ENCODE data around the gene LMNA. TPM values are rescaled to one million over a fixed set of nuclear protein-coding genes. Genes with fewer than 3 reads are reported as not detected.
"Not testable (repeated sequence)": the region's sequence is repeated elsewhere in the genome, so short reads cannot be mapped to it uniquely, and the experiment has no call there.

LMNA gene
- polyA plus RNA-seq (2013, experiment 1 of 2; ENCODE audit: insufficient read length), result 803 TPM
- 719 TPM for polyA plus RNA-seq (2013, experiment 2 of 2; ENCODE audit: insufficient read length)

GRCh38 chr1:156114101-156114918, at the start of gene LMNA:
TSS of gene LMNA (plus strand) at chr1:156114711. CDS start at chr1:156114919, 208 bp downstream.
- peak; percentile 98 for DNase-seq

GRCh38 chr1:156065212-156065611, 49.3 kb upstream of the LMNA start:
- no peak for DNase-seq

- DNase-seq, result no peak
Observed at GRCh38 chr1:156065871-156066270, 48.6 kb upstream of the LMNA start.

- no peak for DNase-seq
Observed at GRCh38 chr1:156067262-156067661, 47.2 kb upstream of the LMNA start.

GRCh38 chr1:156069490-156070455, 44.7 kb upstream of the LMNA start:
- DNase-seq, result no peak

- no peak for DNase-seq
Observed at GRCh38 chr1:156070548-156070947, 44.0 kb upstream of the LMNA start.

- not testable (repeated sequence) for DNase-seq
Observed at GRCh38 chr1:156071332-156071816, 43.1 kb upstream of the LMNA start.

GRCh38 chr1:156072251-156072650, 42.3 kb upstream of the LMNA start:
- DNase-seq, result no peak

- DNase-seq, result no peak
Observed at GRCh38 chr1:156073110-156073687, 41.3 kb upstream of the LMNA start.

- no peak for DNase-seq
Observed at GRCh38 chr1:156073740-156074139, 40.8 kb upstream of the LMNA start.

GRCh38 chr1:156074661-156075060, 39.9 kb upstream of the LMNA start:
- DNase-seq, result no peak

- DNase-seq, result no peak
Observed at GRCh38 chr1:156075162-156075561, 39.3 kb upstream of the LMNA start.

- DNase-seq, result no peak
Observed at GRCh38 chr1:156075775-156076204, 38.7 kb upstream of the LMNA start.

GRCh38 chr1:156076609-156077429, 37.7 kb upstream of the LMNA start:
- no peak for DNase-seq

GRCh38 chr1:156077430-156077760, 37.1 kb upstream of the LMNA start:
- no peak for DNase-seq

GRCh38 chr1:156078728-156079127, 35.8 kb upstream of the LMNA start:
- no peak for DNase-seq

- no peak for DNase-seq
Observed at GRCh38 chr1:156079762-156080161, 34.7 kb upstream of the LMNA start.

- no peak for DNase-seq
Observed at GRCh38 chr1:156080241-156080862, 34.2 kb upstream of the LMNA start.

GRCh38 chr1:156080863-156081179, 33.7 kb upstream of the LMNA start:
- DNase-seq, result no peak

GRCh38 chr1:156081180-156081916, 33.2 kb upstream of the LMNA start:
- DNase-seq, result peak; percentile 43

GRCh38 chr1:156081917-156082308, 32.6 kb upstream of the LMNA start:
- no peak for DNase-seq
